HCT116 (cell line): ENCODE results near the gene S1PR1. TPM values are rescaled to one million over a fixed set of nuclear protein-coding genes. Genes with fewer than 3 reads are reported as not detected.

ENCODE experiments used
- ATAC-seq: fragments of 200-7000 bp; cut with Tn5 transposase; 2 replicates; pipeline ENCODE4 v1.9.1; 2020; ENCODE audit warnings: mild to moderate bottlenecking, moderate library complexity
- BruUV-seq: library from RNA; stranded (reverse); fragments of 400-500 nt; replicated peaks from 2 replicates; lab custom pipeline; 2021; lab: Mats Ljungman, UMichigan
- CTCF ChIA-PET: fragments of 300-600 bp; sonication (Branson Sonifier 250); formaldehyde crosslinking; loops from one replicate; lab custom pipeline; 2021; ENCODE audit warnings: antibody characterized with exemption; lab: Charles Lee
- POLR2A ChIA-PET: fragments of 300-600, 350-600 bp; sonication (Branson Sonifier 250); formaldehyde crosslinking; loops from one replicate; lab custom pipeline; 2021; ENCODE audit warnings: antibody characterized with exemption; lab: Charles Lee
- RAD21 ChIA-PET, 2 experiments: fragments of 300-600 bp; sonication (Branson Sonifier 250); formaldehyde crosslinking; loops; one replicate each; lab custom pipeline; 2023; ENCODE audit warnings: low total read pairs in 2 of 2; ENCODE audit not compliant: uncharacterized antibody in 2 of 2, unreplicated experiment in 2 of 2, low non-redundant PET in 1 of 2; lab: Charles Lee
- DNase-seq: peaks from one replicate; pipeline ENCODE4 v3.0.0-alpha.2; 2010; ENCODE audit warnings: low read depth, low spot score
- H2AFZ ChIP-seq: fragments of 200-600 bp; shearing (Covaris generic), sonication (generic); 2 replicates; pipeline ENCODE4 v1.6.1; 2017; ENCODE audit warnings: low read depth, mixed run types, mixed read lengths, antibody characterized with exemption, low read length; ENCODE audit not compliant: poor library complexity, severe bottlenecking
- H3K27ac ChIP-seq: 2 replicates; pipeline ENCODE4 v1.5.1; 2012; ENCODE audit warnings: low read depth, low read length
- H3K27me3 ChIP-seq: fragments of 200-600 bp; sonication (generic); 2 replicates; pipeline ENCODE4 v1.6.1; 2016; ENCODE audit warnings: mixed run types, low read length, mixed read lengths; ENCODE audit not compliant: insufficient read depth
- H3K36me3 ChIP-seq, 2 experiments: fragments of 200-500 bp in 1 of 2; fragments of 200-600 bp in 1 of 2; sonication (Bioruptor generic) in 1 of 2; sonication (generic) in 1 of 2; 2 replicates each; pipeline versions ENCODE4 v1.5.1 to v1.6.1; 2014 to 2016; ENCODE audit warnings: low read length in 2 of 2, inconsistent platforms in 1 of 2, mixed read lengths in 1 of 2, mixed run types in 1 of 2; ENCODE audit not compliant: insufficient read depth in 2 of 2, control insufficient read depth in 1 of 2
- H3K4me1 ChIP-seq, 2 experiments: fragments of 200-600 bp in 1 of 2; sonication (generic) in 1 of 2; 2 replicates each; pipeline versions ENCODE4 v1.5.1 to v1.6.1; 2012 to 2017; ENCODE audit warnings: low read length in 2 of 2, inconsistent platforms in 1 of 2, mild to moderate bottlenecking in 1 of 2, mixed read lengths in 1 of 2, mixed run types in 1 of 2, moderate library complexity in 1 of 2; ENCODE audit not compliant: insufficient read depth in 2 of 2, control insufficient read depth in 1 of 2
- H3K4me2 ChIP-seq: fragments of 200-600 bp; sonication (generic); 2 replicates; pipeline ENCODE4 v1.6.1; 2017; ENCODE audit warnings: mixed run types, low read length, mixed read lengths
- H3K4me3 ChIP-seq, 2 experiments: fragments of 200-600 bp in 1 of 2; sonication (generic) in 1 of 2; replicated peaks in 1 of 2; 2 replicates each; pipeline ENCODE4 v1.5.1; 2011 to 2016; ENCODE audit warnings: low read length in 2 of 2, control low read depth in 1 of 2, low read depth in 1 of 2, mild to moderate bottlenecking in 1 of 2, mixed read lengths in 1 of 2, mixed run types in 1 of 2
- H3K79me2 ChIP-seq: fragments of 200-600 bp; sonication (generic); 2 replicates; pipeline ENCODE4 v1.6.1; 2017; ENCODE audit warnings: mild to moderate bottlenecking, mixed run types, low read length, moderate library complexity, mixed read lengths; ENCODE audit not compliant: insufficient read depth
- H3K9ac ChIP-seq: fragments of 200-600 bp; sonication (generic); 2 replicates; pipeline ENCODE4 v1.6.1; 2016; ENCODE audit warnings: low read length, mixed read lengths
- H3K9me2 ChIP-seq: fragments of 200-600 bp; sonication (generic), shearing (Covaris generic); 2 replicates; pipeline ENCODE4 v1.6.1; 2017; ENCODE audit warnings: mixed run types, mild to moderate bottlenecking, moderate library complexity; ENCODE audit not compliant: insufficient read depth
- H3K9me3 ChIP-seq, 2 experiments: fragments of 200-500 bp in 1 of 2; fragments of 200-600 bp in 1 of 2; sonication (Bioruptor generic) in 1 of 2; sonication (generic) in 1 of 2; 2 replicates each; pipeline ENCODE4 v1.6.1; 2014 to 2017; ENCODE audit warnings: low read length in 2 of 2, mixed read lengths in 2 of 2, inconsistent platforms in 1 of 2, low read depth in 1 of 2, mild to moderate bottlenecking in 1 of 2, mixed run types in 1 of 2, moderate library complexity in 1 of 2; ENCODE audit not compliant: control insufficient read depth in 1 of 2, insufficient read depth in 1 of 2
- H4K20me1 ChIP-seq: fragments of 200-600 bp; sonication (generic), shearing (Covaris generic); 2 replicates; pipeline ENCODE4 v1.6.1; 2017; ENCODE audit warnings: mixed run types, mild to moderate bottlenecking, moderate library complexity; ENCODE audit not compliant: insufficient read depth
- EGR1 ChIP-seq: IDR thresholded peaks from 2 replicates; pipeline ENCODE4 v1.6.1; 2012; ENCODE audit warnings: low read depth
- ELF1 ChIP-seq: IDR thresholded peaks from 2 replicates; pipeline ENCODE4 v1.6.1; 2012; ENCODE audit warnings: low read depth, borderline replicate concordance
- EZH2 ChIP-seq: fragments of 200-600 bp; sonication (generic); IDR thresholded peaks from 2 replicates; pipeline ENCODE4 v1.6.1; 2017; ENCODE audit warnings: antibody characterized with exemption, mixed run types
- EZH2phosphoT487 ChIP-seq: fragments of 200-600 bp; IDR thresholded peaks from 2 replicates; pipeline ENCODE4 v1.6.1; 2018; ENCODE audit warnings: antibody characterized with exemption, borderline replicate concordance
- JUND ChIP-seq: IDR thresholded peaks from 2 replicates; pipeline ENCODE4 v1.6.1; 2012
- POLR2A ChIP-seq: IDR thresholded peaks from 2 replicates; pipeline ENCODE4 v1.7.0; 2011; ENCODE audit warnings: borderline replicate concordance; ENCODE audit not compliant: insufficient read depth, insufficient read length; ENCODE audit errors: extremely low read depth
- SIN3A ChIP-seq: IDR thresholded peaks from 2 replicates; pipeline ENCODE4 v1.6.1; 2012; ENCODE audit warnings: low read depth
- SRF ChIP-seq: IDR thresholded peaks from 2 replicates; pipeline ENCODE4 v1.6.1; 2012; ENCODE audit warnings: low read depth
- YY1 ChIP-seq: IDR thresholded peaks from 2 replicates; pipeline ENCODE4 v1.6.1; 2011; ENCODE audit warnings: low read length, low read depth, moderate library complexity, mild to moderate bottlenecking; ENCODE audit not compliant: insufficient replicate concordance; ENCODE audit errors: extremely low read depth
- intact Hi-C: fragments of 100-400 bp; cut with micrococcal nuclease; formaldehyde crosslinking; loops from 2 replicates; pipeline ENCODE4 v1.10.0; 2022
- total RNA-seq: library from RNA; stranded (reverse); gene quantifications from one replicate; pipeline ENCODE4 v1.2.1, GENCODE V29; 2021; ENCODE audit not compliant: unreplicated experiment
- TF ChIP-seq, protein P1 (sequence below), 3 experiments: fragments of 200-600 bp in 1 of 3; sonication (generic) in 1 of 3; IDR thresholded peaks in 2 of 3; conservative IDR thresholded peaks in 1 of 3; 2 replicates each; pipeline ENCODE4 v1.5.1; 2012 to 2017; ENCODE audit warnings: low read depth in 2 of 3, low read length in 2 of 3, antibody characterized with exemption in 1 of 3, borderline replicate concordance in 1 of 3, control low read depth in 1 of 3, mild to moderate bottlenecking in 1 of 3, mixed read lengths in 1 of 3, mixed run types in 1 of 3, moderate library complexity in 1 of 3; ENCODE audit not compliant: insufficient read depth in 1 of 3

Gene S1PR1
- total RNA-seq, 1 experiment from 2014 or later, result 0.61 TPM

DNA sequence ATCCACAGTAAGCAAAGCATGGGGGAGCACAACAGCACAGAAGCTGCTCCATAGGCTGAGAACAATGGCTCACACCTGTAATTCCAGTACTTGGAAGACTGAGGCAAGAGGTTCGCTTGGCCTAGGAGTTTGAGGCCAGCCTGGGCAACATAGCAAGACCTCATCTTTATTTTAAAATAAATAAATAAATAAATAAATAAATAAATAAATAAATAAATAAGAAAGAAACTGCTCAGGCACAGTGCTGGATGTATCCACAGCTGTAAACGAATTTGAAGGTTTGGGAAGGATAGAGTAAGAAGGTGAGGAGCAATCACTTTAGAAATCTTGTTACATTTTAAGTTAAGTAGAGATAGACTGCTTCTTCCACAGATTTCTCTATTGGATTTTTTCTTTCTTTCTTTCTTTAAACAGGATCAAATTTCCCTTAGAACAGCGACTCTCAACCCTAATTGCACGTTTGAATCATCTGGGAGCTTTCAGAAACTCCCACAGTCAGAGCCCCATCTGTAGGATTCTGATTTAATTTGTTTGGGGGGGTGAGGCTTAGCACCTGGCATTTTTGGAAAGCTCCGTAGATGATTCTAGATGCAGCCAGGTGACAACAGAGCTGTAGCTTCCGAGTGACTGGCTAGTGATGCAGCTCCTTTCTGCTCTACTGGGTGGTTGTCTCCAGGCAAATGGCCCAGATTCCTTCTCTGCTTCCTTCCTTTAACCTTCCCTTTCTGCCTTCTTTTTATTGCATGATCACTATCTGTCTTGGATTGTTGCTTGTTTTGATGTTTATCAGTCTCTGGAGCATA, 53.5 kb downstream of the S1PR1 start:
- no peaks in the 10 kb centered on the region; the same call in 1 of the 2 replicates for H3K27me3 ChIP-seq
- BruUV-seq, result no TSS peak
- no peak overlapping the region for H3K9ac ChIP-seq
- ChIA-PET POLR2A (interaction anchor here (0.6 kb wide), 1 partner anchor 1337 kb away, joined by 3 read pairs; no protein-coding TSS in a partner anchor), CTCF (interaction anchor here (1.3 kb wide), 1 partner anchor 395 kb away, joined by 3 read pairs; the partner anchor contains the start of gene EXTL2), RAD21 (interaction anchor here (1.2 to 1.6 kb wide), 2 partner anchors 67 to 369 kb away, joined by 3 read pairs; no protein-coding TSS in a partner anchor)
- no peaks in the 10 kb centered on the region for H3K9me3 ChIP-seq
- no peaks in the 10 kb centered on the region for H3K9me2 ChIP-seq
- no peak overlapping the region for H3K4me3 ChIP-seq
- H2AFZ ChIP-seq, result no peak overlapping the region
- no peaks in the 10 kb centered on the region for H3K79me2 ChIP-seq
- H4K20me1 ChIP-seq, result no peaks in the 10 kb centered on the region
- intact Hi-C loops, result no loop called here
- TF ChIP-seq SRF, result no peak
- no peak for TF ChIP-seq EZH2
- no peak for TF ChIP-seq ELF1
- TF ChIP-seq SIN3A, result no peak
- TF ChIP-seq EZH2phosphoT487, result no peak
- no peak for TF ChIP-seq YY1
- no peak for TF ChIP-seq EGR1
- no peak for TF ChIP-seq POLR2A
- TF ChIP-seq, protein P1, sequence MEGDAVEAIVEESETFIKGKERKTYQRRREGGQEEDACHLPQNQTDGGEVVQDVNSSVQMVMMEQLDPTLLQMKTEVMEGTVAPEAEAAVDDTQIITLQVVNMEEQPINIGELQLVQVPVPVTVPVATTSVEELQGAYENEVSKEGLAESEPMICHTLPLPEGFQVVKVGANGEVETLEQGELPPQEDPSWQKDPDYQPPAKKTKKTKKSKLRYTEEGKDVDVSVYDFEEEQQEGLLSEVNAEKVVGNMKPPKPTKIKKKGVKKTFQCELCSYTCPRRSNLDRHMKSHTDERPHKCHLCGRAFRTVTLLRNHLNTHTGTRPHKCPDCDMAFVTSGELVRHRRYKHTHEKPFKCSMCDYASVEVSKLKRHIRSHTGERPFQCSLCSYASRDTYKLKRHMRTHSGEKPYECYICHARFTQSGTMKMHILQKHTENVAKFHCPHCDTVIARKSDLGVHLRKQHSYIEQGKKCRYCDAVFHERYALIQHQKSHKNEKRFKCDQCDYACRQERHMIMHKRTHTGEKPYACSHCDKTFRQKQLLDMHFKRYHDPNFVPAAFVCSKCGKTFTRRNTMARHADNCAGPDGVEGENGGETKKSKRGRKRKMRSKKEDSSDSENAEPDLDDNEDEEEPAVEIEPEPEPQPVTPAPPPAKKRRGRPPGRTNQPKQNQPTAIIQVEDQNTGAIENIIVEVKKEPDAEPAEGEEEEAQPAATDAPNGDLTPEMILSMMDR (IDR thresholded peaks at IDR 0.05 in 2 of 3, conservative IDR thresholded peaks at IDR 0.05 in 1 of 3; ENCODE audit: borderline replicate concordance in 1 of 3, insufficient read depth in 1 of 3, low read depth in 2 of 3, low read length in 2 of 3), result no peak
- TF ChIP-seq JUND, result no peak
- H3K27ac ChIP-seq, result no peak overlapping the region
- no peak overlapping the region for H3K4me2 ChIP-seq
- DNase-seq (no peak), ATAC-seq (no peak)
- no peaks in the 10 kb centered on the region for H3K36me3 ChIP-seq
- H3K4me1 ChIP-seq, result peaks cover 4 to 6% of the 10 kb centered on the region in 2 experiments; a peak in 2 of 4 replicates

Other genes starting within 250 kb of the S1PR1 start
- 55.8 TPM for gene DPH5, start 211.2 kb upstream of the S1PR1 start, total RNA-seq